HEK293 (cell line): Measurements from ENCODE around the gene ANKRD63.

Experiments used
- CTCF ChIP-seq: fragments of 450-650 bp; formaldehyde crosslinking; IDR thresholded peaks from 2 replicates; pipeline ENCODE4 v1.5.1; 2016; ENCODE audit warnings: missing biosample characterization, missing genetic modification characterization
- GLI2 ChIP-seq: fragments of 450-650 bp; formaldehyde crosslinking; IDR thresholded peaks from 2 replicates; pipeline ENCODE4; 2017; ENCODE audit warnings: missing biosample characterization, missing genetic modification characterization, low read depth, borderline replicate concordance
- REPIN1 ChIP-seq: fragments of 450-650 bp; formaldehyde crosslinking; IDR thresholded peaks from 2 replicates; pipeline ENCODE4 v1.5.1; 2017; ENCODE audit warnings: missing biosample characterization, missing genetic modification characterization, low read depth
- ZBTB26 ChIP-seq: fragments of 450-650 bp; formaldehyde crosslinking; optimal IDR thresholded peaks from 2 replicates; pipeline ENCODE3; 2016; ENCODE audit warnings: missing biosample characterization, mild to moderate bottlenecking, missing genetic modification characterization
- ZBTB44 ChIP-seq: fragments of 450-650 bp; IDR thresholded peaks from 2 replicates; pipeline ENCODE4 v1.5.1; 2018; ENCODE audit warnings: missing biosample characterization, mild to moderate bottlenecking, missing genetic modification characterization
- ZNF2 ChIP-seq: fragments of 450-650 bp; formaldehyde crosslinking; IDR thresholded peaks from 2 replicates; pipeline ENCODE4 v1.5.1; 2016; ENCODE audit warnings: missing biosample characterization, missing genetic modification characterization
- ZNF202 ChIP-seq: fragments of 450-650 bp; formaldehyde crosslinking; IDR thresholded peaks from 2 replicates; pipeline ENCODE4 v1.5.1; 2016; ENCODE audit warnings: missing biosample characterization, missing genetic modification characterization, borderline replicate concordance
- ZNF24 ChIP-seq: fragments of 450-650 bp; formaldehyde crosslinking; IDR thresholded peaks from 2 replicates; pipeline ENCODE4 v1.5.1; 2016; ENCODE audit warnings: missing biosample characterization, missing genetic modification characterization
- ZNF280C ChIP-seq: fragments of 450-650 bp; formaldehyde crosslinking; IDR thresholded peaks from 2 replicates; pipeline ENCODE4 v1.5.1; 2016; ENCODE audit warnings: missing biosample characterization, missing genetic modification characterization
- ZNF335 ChIP-seq: fragments of 450-650 bp; formaldehyde crosslinking; conservative IDR thresholded peaks from 2 replicates; pipeline ENCODE4 v1.5.1; 2016; ENCODE audit warnings: missing biosample characterization, missing genetic modification characterization
- ZNF416 ChIP-seq: fragments of 450-650 bp; formaldehyde crosslinking; IDR thresholded peaks from 2 replicates; pipeline ENCODE4 v1.5.1; 2016; ENCODE audit warnings: missing biosample characterization, missing genetic modification characterization
- ZSCAN30 ChIP-seq: fragments of 450-650 bp; IDR thresholded peaks from 2 replicates; pipeline ENCODE4 v1.5.1; 2018; ENCODE audit warnings: missing biosample characterization, mild to moderate bottlenecking, missing genetic modification characterization, moderate library complexity

- TF ChIP-seq CTCF (tag by site-specific recombination) (no peak), ZNF24 (tag by site-specific recombination) (no peak), ZNF335 (no peak), ZBTB26 (tag by site-specific recombination) (no peak), ZNF280C (tag by site-specific recombination) (no peak), GLI2 (tag by site-specific recombination) (no peak), ZNF416 (tag by site-specific recombination) (no peak), ZNF202 (no peak), ZSCAN30 (tag by site-specific recombination) (no peak), ZBTB44 (tag by site-specific recombination) (no peak), REPIN1 (tag by site-specific recombination) (no peak), ZNF2 (tag by site-specific recombination) (no peak)
Observed at GRCh38 chr15:40278026-40278425, 4.8 kb downstream of the ANKRD63 start.
